AG04449 (cell line): ENCODE results near the gene COTL1.

ENCODE experiments used
- CTCF ChIA-PET: fragments of 350-600 bp; formaldehyde crosslinking; extraction: SDS; loops from one replicate; lab custom pipeline; 2021; ENCODE audit warnings: antibody characterized with exemption; lab: Yijun Ruan, JAX
- POLR2A ChIA-PET: fragments of 400-600, 350-600 bp; formaldehyde crosslinking; extraction: SDS; loops from one replicate; lab custom pipeline; 2020; ENCODE audit warnings: antibody characterized with exemption, inconsistent platforms; lab: Yijun Ruan, JAX
- DNase-seq: peaks from one replicate; pipeline ENCODE4 v3.0.0-alpha.2; 2010; ENCODE audit warnings: low read depth, low spot score
- H3K4me3 ChIP-seq: 2 replicates; pipeline ENCODE4 v1.5.1; 2011; ENCODE audit warnings: low read depth, mild to moderate bottlenecking, control low read depth, low read length
- TF ChIP-seq, protein P1 (sequence below): IDR thresholded peaks from one replicate; pipeline ENCODE4 v1.5.1; 2011; ENCODE audit warnings: mild to moderate bottlenecking, moderate library complexity, low read length, control low read depth, inconsistent platforms; ENCODE audit not compliant: insufficient read depth; ENCODE audit errors: missing control alignments

The COTL1 gene

DNA sequence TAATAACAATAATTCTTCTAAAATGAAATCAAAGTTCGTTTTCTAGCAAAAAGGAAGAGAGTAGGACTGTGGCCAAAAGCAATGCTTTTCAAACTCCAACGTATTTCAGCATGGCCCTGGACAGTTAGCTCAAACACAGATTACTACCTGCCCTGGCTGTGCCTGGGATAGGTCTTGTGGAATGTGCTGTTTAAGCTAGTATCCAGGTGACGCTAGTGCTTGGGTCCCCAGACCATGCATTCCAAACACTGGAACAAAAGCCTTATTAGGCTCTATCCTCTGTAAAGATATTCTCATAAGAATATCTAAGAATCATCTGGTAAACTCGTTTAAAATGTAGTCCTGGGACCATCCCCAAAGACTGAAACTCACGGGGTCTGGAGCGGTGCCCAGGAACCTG is 60.8 kb downstream of the COTL1 start:
- H3K4me3 ChIP-seq: no peak overlapping the region
- ChIA-PET POLR2A (no interaction called here), CTCF (interaction anchor here (1.0 kb wide), 1 partner anchor 51 kb away, joined by 4 read pairs; no protein-coding TSS in a partner anchor)
- TF ChIP-seq, protein P1, sequence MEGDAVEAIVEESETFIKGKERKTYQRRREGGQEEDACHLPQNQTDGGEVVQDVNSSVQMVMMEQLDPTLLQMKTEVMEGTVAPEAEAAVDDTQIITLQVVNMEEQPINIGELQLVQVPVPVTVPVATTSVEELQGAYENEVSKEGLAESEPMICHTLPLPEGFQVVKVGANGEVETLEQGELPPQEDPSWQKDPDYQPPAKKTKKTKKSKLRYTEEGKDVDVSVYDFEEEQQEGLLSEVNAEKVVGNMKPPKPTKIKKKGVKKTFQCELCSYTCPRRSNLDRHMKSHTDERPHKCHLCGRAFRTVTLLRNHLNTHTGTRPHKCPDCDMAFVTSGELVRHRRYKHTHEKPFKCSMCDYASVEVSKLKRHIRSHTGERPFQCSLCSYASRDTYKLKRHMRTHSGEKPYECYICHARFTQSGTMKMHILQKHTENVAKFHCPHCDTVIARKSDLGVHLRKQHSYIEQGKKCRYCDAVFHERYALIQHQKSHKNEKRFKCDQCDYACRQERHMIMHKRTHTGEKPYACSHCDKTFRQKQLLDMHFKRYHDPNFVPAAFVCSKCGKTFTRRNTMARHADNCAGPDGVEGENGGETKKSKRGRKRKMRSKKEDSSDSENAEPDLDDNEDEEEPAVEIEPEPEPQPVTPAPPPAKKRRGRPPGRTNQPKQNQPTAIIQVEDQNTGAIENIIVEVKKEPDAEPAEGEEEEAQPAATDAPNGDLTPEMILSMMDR: no peak
- DNase-seq: no peak

DNA sequence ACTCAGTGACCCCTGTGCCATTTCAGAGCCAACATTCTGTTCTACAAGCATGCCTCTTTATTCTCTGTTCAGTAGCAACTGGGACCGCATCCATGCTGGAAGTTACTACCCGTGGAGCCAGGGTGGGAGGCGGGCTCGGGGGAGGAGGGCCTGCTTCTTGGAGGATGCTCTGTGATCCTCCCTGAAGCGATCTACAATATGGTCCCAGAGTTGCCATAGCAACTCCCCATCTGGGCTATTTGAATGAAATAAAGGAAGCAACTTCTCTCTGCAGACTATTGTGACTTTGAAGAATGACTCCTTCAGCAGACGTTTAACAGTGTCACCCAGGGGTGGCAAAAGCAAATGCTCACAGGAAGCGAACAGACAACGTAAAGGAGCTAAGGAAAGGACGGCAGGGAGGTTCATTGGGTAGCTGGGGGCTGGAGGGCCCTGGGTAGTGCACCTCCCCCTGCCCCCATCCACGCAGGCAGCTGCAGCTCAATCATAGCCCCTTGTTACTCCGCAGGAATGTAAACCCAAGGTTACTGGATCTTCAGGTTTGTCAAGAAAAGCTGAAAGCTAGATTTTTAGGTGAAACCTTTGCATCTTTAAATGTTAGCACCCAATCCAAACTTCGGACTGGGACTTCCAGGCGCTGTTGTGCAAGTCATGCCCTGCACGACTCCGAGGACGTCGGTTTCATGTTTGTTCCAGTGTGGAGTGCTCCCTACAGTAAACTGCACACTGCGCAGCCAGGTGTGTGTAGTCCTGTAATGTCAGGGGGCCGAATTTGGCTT is 62.3 kb downstream of the COTL1 start:
- TF ChIP-seq, protein P1: no peak
- no peak for DNase-seq
- no peak overlapping the region for H3K4me3 ChIP-seq
- ChIA-PET CTCF (no interaction called here), POLR2A (no interaction called here)

DNA sequence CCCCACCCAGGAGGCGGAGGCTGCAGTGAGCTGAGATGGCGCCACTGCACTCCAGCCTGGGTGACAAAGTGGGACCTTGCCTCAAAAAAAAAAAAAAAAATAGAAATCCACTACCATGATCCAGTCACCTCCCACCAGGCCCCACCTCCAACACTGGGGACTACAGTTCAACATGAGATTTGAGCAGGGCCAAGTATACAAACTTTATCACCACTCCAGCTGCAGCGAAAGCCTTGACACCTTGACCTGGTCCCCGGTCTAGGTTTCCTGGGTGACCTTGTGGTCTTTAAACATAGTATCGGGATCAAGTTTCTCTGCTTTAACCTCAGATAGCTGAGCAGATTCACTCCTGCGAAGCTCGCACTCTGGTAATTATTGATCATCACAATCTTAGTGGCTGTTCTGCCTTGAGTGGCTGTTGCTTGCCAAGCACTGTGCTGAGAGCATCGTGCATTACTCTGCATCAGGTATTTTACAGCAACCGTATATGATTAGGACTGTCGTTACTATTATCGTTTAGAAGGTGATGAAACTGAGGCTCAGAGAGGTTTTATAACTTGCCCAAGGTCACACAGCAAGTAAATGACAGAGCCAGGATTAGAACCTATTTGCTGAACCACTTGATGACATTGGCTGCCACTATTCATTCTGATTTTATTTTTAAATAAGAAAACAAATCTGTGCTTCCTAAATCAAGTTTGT is 63.1 kb downstream of the COTL1 start:
- no peak overlapping the region for H3K4me3 ChIP-seq
- TF ChIP-seq, protein P1: no peak
- ChIA-PET CTCF (no interaction called here), POLR2A (interaction anchor here (0.5 kb wide), 1 partner anchor 12 kb away, joined by 6 read pairs; no protein-coding TSS in a partner anchor)
- no peak for DNase-seq

DNA sequence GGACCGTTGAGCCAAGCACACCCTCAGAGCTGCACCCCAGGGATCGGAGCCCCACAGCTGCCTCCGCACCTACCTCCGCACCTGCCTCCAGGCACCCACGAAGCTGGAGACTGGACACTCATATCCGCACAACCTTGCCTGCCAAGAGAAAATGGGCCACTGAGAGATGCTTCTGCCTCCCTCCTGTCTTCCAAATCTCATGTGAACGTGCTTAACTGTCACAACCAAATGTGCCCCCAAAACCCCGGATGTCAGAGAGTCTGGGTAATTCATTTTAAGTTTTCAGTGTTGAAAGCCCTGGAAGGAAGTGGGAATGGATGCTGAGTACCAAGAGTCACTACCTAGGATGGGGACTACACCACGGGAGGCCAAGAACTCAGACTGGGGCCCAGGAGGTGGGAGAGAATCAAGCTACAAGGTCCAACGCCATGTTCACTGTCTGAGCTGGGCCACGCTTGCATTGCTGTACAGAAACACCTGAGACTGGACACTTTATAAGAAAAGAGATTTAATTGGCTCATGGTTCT is 63.9 kb downstream of the COTL1 start:
- TF ChIP-seq, protein P1: no peak
- POLR2A ChIA-PET: no interaction called here

DNA sequence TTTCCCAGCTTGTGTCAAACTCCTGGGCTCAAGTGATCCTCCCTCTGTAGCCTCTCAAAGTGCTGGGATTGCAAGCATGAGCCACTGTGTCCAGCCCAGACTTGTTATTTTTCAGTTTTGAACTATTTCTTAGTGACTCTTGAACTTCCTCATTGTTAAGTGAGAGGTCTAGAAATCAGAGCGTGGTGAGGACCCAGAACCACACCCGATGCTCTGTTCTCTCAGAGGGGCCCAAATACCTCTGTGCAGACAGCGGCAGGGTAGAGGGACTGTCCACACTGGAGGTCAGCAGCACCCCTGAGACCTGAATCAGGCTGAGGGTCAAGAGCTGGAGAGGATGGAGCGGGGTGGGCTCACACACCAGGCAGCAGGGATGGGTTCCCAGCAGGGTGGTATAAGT is 65.7 kb downstream of the COTL1 start:
- TF ChIP-seq, protein P1: no peak
- ChIA-PET POLR2A (no interaction called here), CTCF (interaction anchor here (1.0 to 1.7 kb wide), 2 partner anchors 41 to 70 kb away, joined by 3 to 4 read pairs; no protein-coding TSS in a partner anchor)
- no peak for DNase-seq
- H3K4me3 ChIP-seq: no peak overlapping the region

More for the DNA sequence above, 63.9 kb downstream of the COTL1 start:
- DNase-seq: no peak
- CTCF ChIA-PET: no interaction called here
- no peak overlapping the region for H3K4me3 ChIP-seq

DNA sequence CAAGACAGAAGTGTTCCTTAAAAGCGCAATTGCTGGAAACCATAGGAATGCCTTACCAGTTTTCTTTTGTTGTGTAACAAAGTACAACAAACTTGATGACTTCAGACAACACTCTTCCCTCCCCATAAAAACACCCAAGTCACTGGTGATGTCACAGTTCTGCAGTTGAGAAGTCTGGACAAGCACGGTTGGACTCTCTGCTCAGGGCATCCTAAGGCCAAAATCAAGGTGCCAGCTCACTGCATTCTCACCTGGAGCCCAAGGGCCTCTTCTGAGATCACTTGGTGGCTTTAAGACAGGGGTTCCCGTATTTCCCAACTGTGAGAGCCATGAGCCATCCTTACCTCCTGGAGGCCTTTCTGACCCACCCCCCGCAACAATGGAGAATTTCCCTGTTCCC is 67.8 kb downstream of the COTL1 start:
- ChIA-PET POLR2A (no interaction called here), CTCF (interaction anchor here (1.8 kb wide), 1 partner anchor 8 kb away, joined by 4 read pairs; no protein-coding TSS in a partner anchor)
- TF ChIP-seq, protein P1: no peak
- H3K4me3 ChIP-seq: no peak overlapping the region
- DNase-seq: no peak
